H1 (cell line): Measurements from ENCODE around the gene KLHL29. TPM values are rescaled to one million over a fixed set of nuclear protein-coding genes. Genes with fewer than 3 reads are reported as not detected.

Experiments used
- CTCF ChIA-PET: fragments of 300-600 bp; sonication (Branson Sonifier 250); formaldehyde crosslinking; loops from one replicate; lab custom pipeline; 2021; ENCODE audit not compliant: partially characterized antibody; lab: Charles Lee
- POLR2A ChIA-PET: fragments of 300-600 bp; sonication (Branson Sonifier 250); formaldehyde crosslinking; loops from one replicate; lab custom pipeline; 2021; ENCODE audit warnings: inconsistent platforms; ENCODE audit not compliant: partially characterized antibody; lab: Charles Lee
- DNase-seq, 2 experiments: peaks; one replicate each; pipeline versions ENCODE4 v3.0.0 to v3.0.0-alpha.2; 2010 to 2022; ENCODE audit warnings: low spot score in 2 of 2, low read depth in 1 of 2, mixed read lengths in 1 of 2
- FAIRE-seq: peaks from 2 replicates; lab custom pipeline; 2011; peaks lifted over from hg19 to GRCh38; lab: Jason Lieb, UNC
- H2AFZ ChIP-seq: 2 replicates; pipeline ENCODE4 v1.8.1; 2012; ENCODE audit warnings: low read length, inconsistent platforms
- H2AK5ac ChIP-seq: 2 replicates; pipeline ENCODE4 v1.6.1; 2013; ENCODE audit warnings: low read depth, low read length
- H2BK120ac ChIP-seq: replicated peaks from 2 replicates; pipeline ENCODE3; 2013; ENCODE audit warnings: low read depth, low read length, inconsistent platforms
- H2BK12ac ChIP-seq: 2 replicates; pipeline ENCODE4 v1.6.1; 2013; ENCODE audit warnings: low read depth, low read length
- H2BK15ac ChIP-seq: 2 replicates; pipeline ENCODE4 v1.6.1; 2013; ENCODE audit warnings: low read length
- H2BK20ac ChIP-seq: 2 replicates; pipeline ENCODE4 v1.6.1; 2013; ENCODE audit warnings: low read length
- H2BK5ac ChIP-seq: 2 replicates; pipeline ENCODE4 v1.6.1; 2013; ENCODE audit warnings: low read depth, low read length
- H3K14ac ChIP-seq: 2 replicates; pipeline ENCODE4 v1.6.1; 2013; ENCODE audit warnings: inconsistent platforms; ENCODE audit not compliant: insufficient read length
- H3K18ac ChIP-seq: 2 replicates; pipeline ENCODE4 v1.6.1; 2013; ENCODE audit warnings: low read length; ENCODE audit errors: extremely low read depth
- H3K23ac ChIP-seq: 2 replicates; pipeline ENCODE4 v1.6.1; 2013; ENCODE audit warnings: inconsistent platforms; ENCODE audit not compliant: insufficient read length
- H3K23me2 ChIP-seq: 2 replicates; pipeline ENCODE4 v1.6.1; 2013; ENCODE audit warnings: low read depth, low read length
- H3K27ac ChIP-seq: 2 replicates; pipeline ENCODE4 v1.6.1; 2011; ENCODE audit warnings: low read depth, low read length, inconsistent platforms
- H3K27me3 ChIP-seq, 4 experiments: replicated peaks in 1 of 4; 1 replicate in 1 of 4; 2 replicates in 3 of 4; pipeline versions ENCODE4 v1.6.1 to v1.8.1; 2011 to 2013; ENCODE audit warnings: low read length in 3 of 4, mild to moderate bottlenecking in 3 of 4, inconsistent platforms in 2 of 4, mixed read lengths in 2 of 4, moderate library complexity in 1 of 4; ENCODE audit not compliant: control insufficient read depth in 3 of 4, insufficient read depth in 3 of 4; ENCODE audit errors: extremely low read depth in 1 of 4
- H3K36me3 ChIP-seq, 4 experiments: 2 replicates each; pipeline versions ENCODE4 v1.6.1 to v1.8.1; 2011 to 2013; ENCODE audit warnings: mild to moderate bottlenecking in 4 of 4, low read length in 3 of 4, moderate library complexity in 2 of 4, control low read depth in 1 of 4, inconsistent platforms in 1 of 4; ENCODE audit not compliant: insufficient read depth in 4 of 4, control insufficient read depth in 2 of 4
- H3K4ac ChIP-seq: replicated peaks from 2 replicates; pipeline ENCODE3; 2013; ENCODE audit warnings: low read length, low read depth, mixed read lengths, inconsistent platforms; ENCODE audit not compliant: insufficient read length
- H3K4me1 ChIP-seq, 4 experiments: replicated peaks in 1 of 4; 1 replicate in 1 of 4; 2 replicates in 3 of 4; pipeline versions ENCODE4 v1.6.1 to v1.8.1; 2011 to 2013; ENCODE audit warnings: low read length in 3 of 4, inconsistent platforms in 2 of 4, mixed read lengths in 1 of 4; ENCODE audit not compliant: insufficient read depth in 4 of 4, control insufficient read depth in 3 of 4
- H3K4me2 ChIP-seq, 2 experiments: 2 replicates each; pipeline versions ENCODE4 v1.6.1 to v1.8.1; 2011 to 2013; ENCODE audit warnings: low read depth in 2 of 2, low read length in 2 of 2, control low read depth in 1 of 2, inconsistent platforms in 1 of 2, mild to moderate bottlenecking in 1 of 2; ENCODE audit not compliant: insufficient read depth in 1 of 2
- H3K4me3 ChIP-seq, 4 experiments: fragments of 200-600, 300-600 bp in 1 of 4; sonication (generic), shearing (Covaris generic), sonication (Bioruptor Twin) in 1 of 4; 2 replicates each; pipeline versions ENCODE4 v1.5.1 to v1.8.1; 2011 to 2016; ENCODE audit warnings: low read length in 4 of 4, low read depth in 3 of 4, control low read depth in 2 of 4, inconsistent platforms in 2 of 4, mild to moderate bottlenecking in 2 of 4, mixed read lengths in 1 of 4, moderate library complexity in 1 of 4; ENCODE audit not compliant: insufficient read depth in 2 of 4; ENCODE audit errors: extremely low read depth in 1 of 4
- H3K56ac ChIP-seq: replicated peaks from 2 replicates; pipeline ENCODE3; 2013; ENCODE audit warnings: low read depth, mild to moderate bottlenecking, mixed read lengths, low read length, inconsistent platforms; ENCODE audit not compliant: insufficient read length
- H3K79me1 ChIP-seq: 2 replicates; pipeline ENCODE4 v1.6.1; 2013; ENCODE audit warnings: low read depth, low read length, control low read depth
- H3K79me2 ChIP-seq, 2 experiments: 2 replicates each; pipeline versions ENCODE4 v1.6.1 to v1.8.1; 2012 to 2013; ENCODE audit warnings: low read length in 2 of 2, mild to moderate bottlenecking in 2 of 2, inconsistent platforms in 1 of 2; ENCODE audit not compliant: insufficient read depth in 2 of 2, control insufficient read depth in 1 of 2
- H3K9ac ChIP-seq, 4 experiments: replicated peaks in 1 of 4; 1 replicate in 1 of 4; 2 replicates in 3 of 4; pipeline versions ENCODE4 v1.6.1 to v1.8.1; 2011 to 2013; ENCODE audit warnings: low read depth in 3 of 4, low read length in 3 of 4, control low read depth in 2 of 4, mild to moderate bottlenecking in 2 of 4, moderate library complexity in 2 of 4, inconsistent platforms in 1 of 4; ENCODE audit errors: extremely low read depth in 1 of 4
- H3K9me3 ChIP-seq, 2 experiments: 2 replicates each; pipeline versions ENCODE4 v1.6.1 to v1.8.1; 2012 to 2013; ENCODE audit warnings: mild to moderate bottlenecking in 2 of 2, moderate library complexity in 2 of 2, control low read depth in 1 of 2, inconsistent platforms in 1 of 2, low read depth in 1 of 2, low read length in 1 of 2, mixed read lengths in 1 of 2; ENCODE audit not compliant: insufficient read depth in 2 of 2
- H4K20me1 ChIP-seq, 2 experiments: replicated peaks in 1 of 2; 2 replicates each; pipeline versions ENCODE3 to v1.8.1; 2011 to 2013; ENCODE audit warnings: inconsistent platforms in 2 of 2, low read length in 2 of 2, mild to moderate bottlenecking in 1 of 2; ENCODE audit not compliant: insufficient read depth in 2 of 2, control insufficient read depth in 1 of 2
- H4K5ac ChIP-seq: 2 replicates; pipeline ENCODE4 v1.6.1; 2013; ENCODE audit warnings: low read length, low read depth, mixed read lengths, inconsistent platforms; ENCODE audit not compliant: insufficient read length
- H4K8ac ChIP-seq: 2 replicates; pipeline ENCODE4 v1.8.0; 2013; ENCODE audit warnings: mild to moderate bottlenecking, moderate library complexity, low read length, inconsistent platforms; ENCODE audit not compliant: insufficient read depth; ENCODE audit errors: extremely low read depth
- H4K91ac ChIP-seq: replicated peaks from 2 replicates; pipeline ENCODE3; 2013; ENCODE audit warnings: low read length, mixed read lengths, inconsistent platforms; ENCODE audit not compliant: insufficient read length
- WGBS, 2 experiments: shearing (Covaris generic) in 1 of 2; methylation state at CpG; one replicate each; pipeline versions ENCODE4 v1.1.6 to v1.1.7; 2013 to 2015; ENCODE audit warnings: low lambda C conversion rate in 2 of 2, mixed read lengths in 2 of 2, inconsistent platforms in 1 of 2, low coverage in 1 of 2, missing lambda C conversion rate in 1 of 2; ENCODE audit not compliant: insufficient replicate concordance in 2 of 2, insufficient coverage in 1 of 2, insufficient read length in 1 of 2; ENCODE audit errors: extremely low coverage in 1 of 2, missing lambda C conversion rate in 1 of 2; 5-methylcytosine and 5-hydroxymethylcytosine counted together
- polyA plus RNA-seq, 7 experiments: library from polyadenylated mRNA; depleted of rRNA in 3 of 7; stranded (reverse) in 5 of 7; unstranded in 2 of 7; fragments of >200 nt in 5 of 7; fragments of 200-250 nt in 2 of 7; gene quantifications; 1 replicate in 5 of 7; 2 replicates in 1 of 7; 4 replicates in 1 of 7; pipeline versions ENCODE4 v1.2.1 to v1.2.3, GENCODE V29; 2011 to 2013; ENCODE audit warnings: missing spikeins in 2 of 7, mixed read lengths in 2 of 7
- total RNA-seq: library from RNA; stranded (reverse); fragmentation: NEBNext Ultra II Directional; extraction: Animal tissue kit (Norgen Biotek cat#: 25700); gene quantifications from 2 replicates; pipeline ENCODE4 v1.2.1, GENCODE V29; 2021

KLHL29 gene
- total and polyA plus RNA-seq, 2 of the 8 experiments (the other 6 are each of a cell fraction or from before 2014, with no cell fraction given) = 1.1 to 4.7 TPM

- H3K36me3 ChIP-seq = no peaks in the 10 kb centered on the region
- no peak overlapping the region for H3K18ac ChIP-seq
- no peak overlapping the region for H3K4ac ChIP-seq
- no peak overlapping the region for H4K91ac ChIP-seq
- DNase-seq = no peak
- H2BK20ac ChIP-seq = no peak overlapping the region
- no peak overlapping the region for H2BK15ac ChIP-seq
- H2BK120ac ChIP-seq = no peak overlapping the region
- H4K5ac ChIP-seq = no peak overlapping the region
- POLR2A ChIA-PET = no interaction called here
- no peaks in the 10 kb centered on the region for H3K27me3 ChIP-seq
- H3K23me2 ChIP-seq = no peaks in the 10 kb centered on the region
- 93% methylated on average over 17 of the region's 18 CpGs; no CpG with 5 or more reads in 1 of the 2 experiments for WGBS, 2 experiments
- no peaks in the 10 kb centered on the region for H4K20me1 ChIP-seq
- CTCF ChIA-PET = interaction anchor here (0.9 to 1.9 kb wide), 6 partner anchors 9 to 66 kb away, joined by 3 to 6 read pairs (median 4); no protein-coding TSS in a partner anchor
- H4K8ac ChIP-seq = no peak overlapping the region; the same call in 1 of the 2 replicates
- H3K27ac ChIP-seq = no peak overlapping the region
- no peak overlapping the region for H3K23ac ChIP-seq
- no peak overlapping the region for H3K56ac ChIP-seq
- no peak overlapping the region for H2BK5ac ChIP-seq
- no peak overlapping the region for H3K4me3 ChIP-seq
- no peaks in the 10 kb centered on the region for H3K79me1 ChIP-seq
- H2AFZ ChIP-seq = no peak overlapping the region
- H3K9ac ChIP-seq = no peak overlapping the region
- H3K4me2 ChIP-seq = no peak overlapping the region
- H3K4me1 ChIP-seq = peaks cover 0 to 3% (median 0%) of the 10 kb centered on the region in 4 experiments; a peak in 1 of 7 replicates
- H2AK5ac ChIP-seq = no peak overlapping the region
- no peaks in the 10 kb centered on the region for H3K79me2 ChIP-seq
- H2BK12ac ChIP-seq = no peak overlapping the region
- H3K14ac ChIP-seq = no peak overlapping the region
- no peak for FAIRE-seq
- no peaks in the 10 kb centered on the region for H3K9me3 ChIP-seq
Measured at GRCh38 chr2:23588508-23589201, 203.7 kb downstream of the KLHL29 start.
